Trophoblast cell (in vitro differentiated cells and primary cell): ENCODE data around the gene NTF4.
"Not testable (repeated sequence)": the region's sequence is repeated elsewhere in the genome, so short reads cannot be mapped to it uniquely, and the experiment has no call there.

Source experiments
- DNase-seq, 2 donors: peaks; one replicate each; pipeline ENCODE4 v3.0.0-alpha.2; 2016
- H2AFZ ChIP-seq: 2 replicates; pipeline ENCODE4 v1.6.1; 2013; ENCODE audit warnings: low read length, moderate library complexity, mild to moderate bottlenecking; ENCODE audit not compliant: insufficient read depth, poor library complexity
- H2AK5ac ChIP-seq: 2 replicates; pipeline ENCODE4 v1.6.1; 2013; ENCODE audit warnings: mild to moderate bottlenecking, low read length
- H2BK120ac ChIP-seq: 2 replicates; pipeline ENCODE4 v1.6.1; 2013; ENCODE audit warnings: low read length, mild to moderate bottlenecking, moderate library complexity; ENCODE audit not compliant: insufficient read depth, poor library complexity
- H2BK12ac ChIP-seq: 2 replicates; pipeline ENCODE4 v1.6.1; 2013; ENCODE audit warnings: mild to moderate bottlenecking, low read length, moderate library complexity
- H2BK5ac ChIP-seq: 2 replicates; pipeline ENCODE4 v1.6.1; 2013; ENCODE audit warnings: low read length, low read depth, moderate library complexity, mild to moderate bottlenecking; ENCODE audit not compliant: poor library complexity
- H3K14ac ChIP-seq: 2 replicates; pipeline ENCODE4 v1.6.1; 2013; ENCODE audit warnings: mild to moderate bottlenecking, low read length
- H3K18ac ChIP-seq: 2 replicates; pipeline ENCODE4 v1.6.1; 2013; ENCODE audit warnings: mild to moderate bottlenecking, low read length
- H3K23ac ChIP-seq: 2 replicates; pipeline ENCODE4 v1.6.1; 2013; ENCODE audit warnings: low read length
- H3K27ac ChIP-seq: 2 replicates; pipeline ENCODE4 v1.5.1; 2013; ENCODE audit warnings: low read depth, mild to moderate bottlenecking, inconsistent platforms, low read length, moderate library complexity
- H3K27me3 ChIP-seq: 2 replicates; pipeline ENCODE4 v1.6.1; 2013; ENCODE audit warnings: inconsistent platforms, mild to moderate bottlenecking, low read length, moderate library complexity; ENCODE audit not compliant: insufficient read depth
- H3K36me3 ChIP-seq, 2 experiments: 1 replicate in 1 of 2; 2 replicates in 1 of 2; pipeline ENCODE4 v1.6.1; 2013; ENCODE audit warnings: low read length in 2 of 2, mild to moderate bottlenecking in 2 of 2, moderate library complexity in 1 of 2; ENCODE audit not compliant: insufficient read depth in 2 of 2, control insufficient read depth in 1 of 2
- H3K4ac ChIP-seq: 2 replicates; pipeline ENCODE4 v1.6.1; 2013; ENCODE audit warnings: low read depth, mild to moderate bottlenecking, low read length, moderate library complexity
- H3K4me1 ChIP-seq, 2 experiments: 1 replicate in 1 of 2; 2 replicates in 1 of 2; pipeline ENCODE4 v1.6.1; 2013; ENCODE audit warnings: low read length in 2 of 2, mild to moderate bottlenecking in 2 of 2, moderate library complexity in 1 of 2; ENCODE audit not compliant: insufficient read depth in 2 of 2, control insufficient read depth in 1 of 2
- H3K4me2 ChIP-seq: 2 replicates; pipeline ENCODE4 v1.6.1; 2013; ENCODE audit warnings: inconsistent platforms, mild to moderate bottlenecking, low read length, moderate library complexity
- H3K4me3 ChIP-seq: 2 replicates; pipeline ENCODE4 v1.5.1; 2013; ENCODE audit warnings: mild to moderate bottlenecking, low read depth, low read length, inconsistent platforms
- H3K79me1 ChIP-seq: one replicate; pipeline ENCODE4 v1.6.1; 2013; ENCODE audit warnings: low read length
- H3K79me2 ChIP-seq: 2 replicates; pipeline ENCODE4 v1.6.1; 2013; ENCODE audit warnings: low read length, mild to moderate bottlenecking; ENCODE audit not compliant: control insufficient read depth, insufficient read depth, poor library complexity
- H3K9ac ChIP-seq: 2 replicates; pipeline ENCODE4 v1.6.1; 2013; ENCODE audit warnings: mild to moderate bottlenecking, low read length
- H3K9me3 ChIP-seq: 2 replicates; pipeline ENCODE4 v1.6.1; 2013; ENCODE audit warnings: low read depth, mild to moderate bottlenecking, control low read depth, inconsistent platforms, low read length; ENCODE audit not compliant: insufficient read depth
- H4K12ac ChIP-seq: 2 replicates; pipeline ENCODE4 v1.6.1; 2013; ENCODE audit warnings: low read depth, mild to moderate bottlenecking, low read length, moderate library complexity
- H4K8ac ChIP-seq: 2 replicates; pipeline ENCODE4 v1.6.1; 2013; ENCODE audit warnings: low read depth, mild to moderate bottlenecking, low read length, moderate library complexity
- H4K91ac ChIP-seq: one replicate; pipeline ENCODE4 v1.6.1; 2013; ENCODE audit warnings: low read depth, mild to moderate bottlenecking, low read length, moderate library complexity
- WGBS: extraction: QIAGEN DNeasy Blood & Tissue Kit; methylation state at CpG from one replicate; pipeline ENCODE4 v1.1.7; 2013; ENCODE audit warnings: missing lambda C conversion rate; ENCODE audit not compliant: insufficient read length, insufficient coverage; ENCODE audit errors: extremely low coverage; 5-methylcytosine and 5-hydroxymethylcytosine counted together

The NTF4 gene

GRCh38 chr19:49049834-49050233 is 14.8 kb downstream of the NTF4 start:
- not testable (repeated sequence) for H3K9me3 ChIP-seq, H2BK12ac ChIP-seq, H3K23ac ChIP-seq, H4K8ac ChIP-seq, H3K4me3 ChIP-seq, H3K27me3 ChIP-seq, H4K91ac ChIP-seq, H2BK5ac ChIP-seq, H3K14ac ChIP-seq, H3K36me3 ChIP-seq, DNase-seq, H3K27ac ChIP-seq, H3K79me2 ChIP-seq, H4K12ac ChIP-seq, H3K4ac ChIP-seq, H2BK120ac ChIP-seq, H2AK5ac ChIP-seq, H3K79me1 ChIP-seq, H3K4me2 ChIP-seq, H3K4me1 ChIP-seq, H2AFZ ChIP-seq, H3K18ac ChIP-seq, H3K9ac ChIP-seq
- WGBS = no CpG with 5 or more reads among the region's 4 CpGs

GRCh38 chr19:49049011-49049410 is 15.6 kb downstream of the NTF4 start, which contains the start of gene CGB8:
Gene CGB8, minus strand, starts transcription at chr19:49049111. Its CDS starts 372 bp downstream, at chr19:49048739.
- H3K4me1 ChIP-seq, H3K23ac ChIP-seq, H3K9me3 ChIP-seq, H3K79me2 ChIP-seq, H3K4ac ChIP-seq, H3K14ac ChIP-seq, H2BK12ac ChIP-seq, H3K36me3 ChIP-seq, H2BK120ac ChIP-seq, H2BK5ac ChIP-seq, H3K18ac ChIP-seq, H4K12ac ChIP-seq, H4K8ac ChIP-seq, H3K9ac ChIP-seq, H3K4me3 ChIP-seq, H3K4me2 ChIP-seq, H3K27me3 ChIP-seq, DNase-seq, H2AFZ ChIP-seq, H2AK5ac ChIP-seq, H3K27ac ChIP-seq, H3K79me1 ChIP-seq: not testable (repeated sequence)
- no CpG with 5 or more reads among the region's 12 CpGs for WGBS
- peak within 1 kb of the TSS; percentile 43 for H4K91ac ChIP-seq

GRCh38 chr19:49043548-49043947 is 21.1 kb downstream of the NTF4 start, which contains the start of gene CGB5:
Gene CGB5, plus strand, starts transcription at chr19:49043848. Its CDS starts 362 bp downstream, at chr19:49044210.
- not testable (repeated sequence) for H3K4me1 ChIP-seq, H4K91ac ChIP-seq, H3K4ac ChIP-seq, H3K79me2 ChIP-seq, H3K27ac ChIP-seq, H3K79me1 ChIP-seq, H4K12ac ChIP-seq, H3K18ac ChIP-seq, H2AFZ ChIP-seq, H3K36me3 ChIP-seq, H2AK5ac ChIP-seq, H3K9ac ChIP-seq, H3K4me3 ChIP-seq, H3K9me3 ChIP-seq, DNase-seq, H4K8ac ChIP-seq, H3K27me3 ChIP-seq, H2BK5ac ChIP-seq, H3K23ac ChIP-seq, H3K14ac ChIP-seq, H3K4me2 ChIP-seq, H2BK12ac ChIP-seq, H2BK120ac ChIP-seq
- no CpG with 5 or more reads among the region's 15 CpGs for WGBS

GRCh38 chr19:49042666-49043065 is 22.0 kb downstream of the NTF4 start:
- not testable (repeated sequence) for H2BK5ac ChIP-seq

More at GRCh38 chr19:49042666-49043065, 22.0 kb downstream of the NTF4 start:
- H2AFZ ChIP-seq, H3K9ac ChIP-seq, H3K79me2 ChIP-seq, H2BK120ac ChIP-seq, H3K18ac ChIP-seq, H3K27me3 ChIP-seq, DNase-seq, H4K91ac ChIP-seq, H3K27ac ChIP-seq, H3K79me1 ChIP-seq, H3K4me2 ChIP-seq, H3K23ac ChIP-seq, H3K9me3 ChIP-seq, H4K8ac ChIP-seq, H2AK5ac ChIP-seq, H3K14ac ChIP-seq, H3K36me3 ChIP-seq, H2BK12ac ChIP-seq, H4K12ac ChIP-seq, H3K4ac ChIP-seq, H3K4me1 ChIP-seq, H3K4me3 ChIP-seq: not testable (repeated sequence)
- no CpG with 5 or more reads among the region's 4 CpGs for WGBS
